Ovary (tissue), 9 donors: ENCODE measurements around the gene TEF. TPM values are rescaled to one million over a fixed set of nuclear protein-coding genes. Genes with fewer than 3 reads are reported as not detected.

ENCODE experiments used
- DNase-seq, 5 donors: peaks; one replicate each; pipeline ENCODE4 v3.0.0-alpha.2; 2019 to 2020
- H3K27ac ChIP-seq, 2 donors: fragments of 200-600 bp; one replicate each; pipeline versions ENCODE4 v1.5.1 to v1.8.0; 2019 to 2022
- H3K27me3 ChIP-seq: fragments of 200-600 bp; one replicate; pipeline ENCODE4 v1.8.0; 2022
- H3K36me3 ChIP-seq: fragments of 200-600 bp; sonication (generic); one replicate; pipeline ENCODE4 v1.5.1; 2019
- H3K4me1 ChIP-seq: one replicate; pipeline ENCODE4 v1.8.1; 2013; ENCODE audit warnings: mild to moderate bottlenecking, moderate library complexity; ENCODE audit not compliant: insufficient read depth
- H3K4me3 ChIP-seq: fragments of 200-600 bp; sonication (generic); one replicate; pipeline ENCODE4 v1.5.1; 2017
- H3K9me3 ChIP-seq, 2 donors: fragments of 200-600 bp in 1 of 2; sonication (generic) in 1 of 2; one replicate each; pipeline versions ENCODE4 v1.5.1 to v1.8.1; 2013 to 2019; ENCODE audit warnings: mild to moderate bottlenecking in 1 of 2, moderate library complexity in 1 of 2
- EP300 ChIP-seq: sonication (generic); formaldehyde crosslinking; IDR thresholded peaks from one replicate; pipeline ENCODE4 v1.6.1; 2017; ENCODE audit warnings: antibody characterized with exemption
- POLR2A ChIP-seq: fragments of 450-650 bp; IDR thresholded peaks from one replicate; pipeline ENCODE4 v1.6.1; 2017; ENCODE audit warnings: antibody characterized with exemption, mild to moderate bottlenecking, moderate library complexity
- WGBS, 3 donors: extraction: QIAGEN DNeasy Blood & Tissue Kit in 1 of 3; methylation state at CpG; one replicate each; pipeline versions ENCODE4 v1.1.5 to v1.1.7; 2013 to 2017; 5-methylcytosine and 5-hydroxymethylcytosine counted together
- intact Hi-C, 4 donors: fragments of 100-400 bp; cut with DNase I; formaldehyde crosslinking; loops; one replicate each; pipeline versions ENCODE4 v1.11.0 to v1.15.1; 2022 to 2023
- polyA plus RNA-seq, 2 donors: library from polyadenylated mRNA; stranded (reverse); fragments of 200-250 nt in 1 of 2; fragments of 350-450 nt in 1 of 2; fragmentation: Illumina TruSeq in 1 of 2; extraction: RNeasy Lipid Tissue Mini Kit (QIAGEN cat#74804) in 1 of 2; gene quantifications; one replicate each; pipeline ENCODE4 v1.2.3, GENCODE V29; 2013 to 2014
- total RNA-seq, 7 donors: library from RNA; depleted of rRNA in 2 of 7; stranded (reverse); fragments of >200 nt in 2 of 7; fragmentation: NEBNext Ultra II Directional in 3 of 7; extraction: Animal tissue kit (Norgen Biotek cat#: 25700) in 3 of 7; gene quantifications; one replicate each; pipeline versions ENCODE4 v1.1.0 to v1.2.4, GENCODE V29; 2016 to 2023
- TF ChIP-seq, protein P1 (sequence below), 3 donors: fragments of 450-650 bp in 2 of 3; fragments of 200-600 bp in 1 of 3; IDR thresholded peaks; one replicate each; pipeline versions ENCODE4 v1.5.1 to v1.8.0; 2016 to 2022; ENCODE audit warnings: antibody characterized with exemption in 3 of 3, mild to moderate bottlenecking in 1 of 3
- donor health status: DM: no; HTN: no; CAD: no; lungs with moderate emphysema.
- donor health status: DM: no; HTN: no; CAD: no.
- donor health status: Bipolar disorder and iron deficiency.
- donor health status: DM: yes; HTN: yes; CAD: no.
- donor health status: DM: no; HTN: no; CAD: no.
- donor health status: DM: yes; HTN: yes; CAD: no.

Gene TEF
- total and polyA plus RNA-seq, 9 donors: 10.8 to 64.6 (median 42.8) TPM

GRCh38 chr22:41369837-41370236 is 11.9 kb upstream of the TEF start:
- H3K36me3 ChIP-seq: no peaks in the 10 kb centered on the region
- H3K4me1 ChIP-seq: peaks cover 18% of the 10 kb centered on the region
- no peak for DNase-seq
- no peaks in the 10 kb centered on the region for H3K9me3 ChIP-seq
- no peaks in the 10 kb centered on the region for H3K27me3 ChIP-seq
- TF ChIP-seq POLR2A: no peak
- intact Hi-C loops: no loop called here
- H3K27ac ChIP-seq: no peak overlapping the region
- 20 to 36% (median 29%) methylated on average over 9 of the region's 9 CpGs for WGBS, 3 donors
- H3K4me3 ChIP-seq: no peak overlapping the region

DNA sequence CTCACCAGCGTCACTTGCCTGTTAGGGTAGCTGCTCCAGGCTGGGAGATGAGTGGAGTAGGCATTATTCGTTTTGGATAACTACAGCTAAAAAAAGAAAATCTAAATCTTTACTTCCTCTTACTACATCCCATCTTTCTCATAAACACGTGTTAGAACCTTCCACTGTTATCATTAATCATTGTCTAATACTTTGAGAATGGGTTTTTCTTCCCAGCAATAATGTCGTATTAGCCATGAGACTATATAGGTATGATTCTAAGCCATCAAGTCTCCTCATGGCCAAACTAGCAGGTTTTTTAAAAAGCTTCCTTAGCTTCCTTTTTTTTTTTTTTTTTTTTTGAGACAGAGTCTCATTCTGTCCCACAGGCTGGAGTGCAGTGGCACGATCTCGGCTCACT is 3.9 kb upstream of the TEF start:
- intact Hi-C loops: no loop called here
- peaks cover 4% of the 10 kb centered on the region for H3K4me1 ChIP-seq
- DNase-seq: no peak
- TF ChIP-seq, protein P1, sequence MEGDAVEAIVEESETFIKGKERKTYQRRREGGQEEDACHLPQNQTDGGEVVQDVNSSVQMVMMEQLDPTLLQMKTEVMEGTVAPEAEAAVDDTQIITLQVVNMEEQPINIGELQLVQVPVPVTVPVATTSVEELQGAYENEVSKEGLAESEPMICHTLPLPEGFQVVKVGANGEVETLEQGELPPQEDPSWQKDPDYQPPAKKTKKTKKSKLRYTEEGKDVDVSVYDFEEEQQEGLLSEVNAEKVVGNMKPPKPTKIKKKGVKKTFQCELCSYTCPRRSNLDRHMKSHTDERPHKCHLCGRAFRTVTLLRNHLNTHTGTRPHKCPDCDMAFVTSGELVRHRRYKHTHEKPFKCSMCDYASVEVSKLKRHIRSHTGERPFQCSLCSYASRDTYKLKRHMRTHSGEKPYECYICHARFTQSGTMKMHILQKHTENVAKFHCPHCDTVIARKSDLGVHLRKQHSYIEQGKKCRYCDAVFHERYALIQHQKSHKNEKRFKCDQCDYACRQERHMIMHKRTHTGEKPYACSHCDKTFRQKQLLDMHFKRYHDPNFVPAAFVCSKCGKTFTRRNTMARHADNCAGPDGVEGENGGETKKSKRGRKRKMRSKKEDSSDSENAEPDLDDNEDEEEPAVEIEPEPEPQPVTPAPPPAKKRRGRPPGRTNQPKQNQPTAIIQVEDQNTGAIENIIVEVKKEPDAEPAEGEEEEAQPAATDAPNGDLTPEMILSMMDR (IDR thresholded peaks at IDR 0.05): no peak
- TF ChIP-seq POLR2A: no peak
- TF ChIP-seq EP300: no peak
- no peaks in the 10 kb centered on the region for H3K36me3 ChIP-seq
- H3K9me3 ChIP-seq: no peaks in the 10 kb centered on the region
- H3K27me3 ChIP-seq: no peaks in the 10 kb centered on the region
- H3K4me3 ChIP-seq: no peak overlapping the region
- peak overlapping the region in 1 of 2 donors; percentile 33 for H3K27ac ChIP-seq
- WGBS, 3 donors: 62 to 64% (median 63%) methylated on average over 6 of the region's 6 CpGs

GRCh38 chr22:41380993-41381328 is 781 bp upstream of the TEF start:
- WGBS, 3 donors: 0 to 1% (median 1%) methylated on average over 19 to 22 of the region's 22 CpGs
- Histone ChIP-seq H3K27ac (peak overlapping the region; percentile 94 to 98), H3K27me3 (no peaks in the 10 kb centered on the region), H3K9me3 (no peaks in the 10 kb centered on the region), H3K36me3 (no peaks in the 10 kb centered on the region), H3K4me1 (peaks cover 11% of the 10 kb centered on the region), H3K4me3 (peak overlapping the region; percentile 94)
- intact Hi-C loops: no loop called here
- peak in 1 of 5 donors; percentile 91 for DNase-seq
- TF ChIP-seq POLR2A: peak; percentile 78
- TF ChIP-seq, protein P1 (IDR thresholded peaks at IDR 0.05): no peak
- peak; percentile 42 for TF ChIP-seq EP300

DNA sequence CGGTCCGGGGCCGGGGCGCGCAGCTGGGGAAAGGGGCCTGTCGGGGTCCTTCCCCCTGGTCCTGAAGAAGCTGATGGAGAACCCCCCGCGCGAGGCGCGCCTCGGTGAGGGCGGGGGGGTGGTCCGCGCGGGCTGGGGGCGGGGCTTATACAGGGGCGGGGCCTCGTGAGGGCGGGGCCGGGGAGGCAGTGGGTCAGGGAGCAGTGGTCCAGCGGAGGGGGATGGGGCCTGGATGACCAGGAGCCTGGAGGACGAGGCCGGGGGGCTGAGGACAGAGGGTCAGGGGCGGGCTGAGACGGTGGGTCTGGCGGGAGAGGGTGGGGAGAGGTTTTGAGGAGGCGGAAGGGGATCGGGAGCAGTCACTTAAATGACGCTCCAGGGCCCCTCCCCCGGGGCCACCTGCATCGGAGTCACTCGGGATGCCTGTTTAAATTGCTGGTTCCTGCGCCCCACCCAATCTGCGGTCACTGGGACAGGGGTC is 396 bp downstream of the TEF start:
- intact Hi-C loops: no loop called here
- WGBS, 3 donors: 0 to 1% (median 0%) methylated on average over 14 to 35 of the region's 35 CpGs
- TF ChIP-seq, protein P1 (IDR thresholded peaks at IDR 0.05): no peak
- TF ChIP-seq EP300 (no peak), POLR2A (no peak)
- H3K9me3 ChIP-seq: no peaks in the 10 kb centered on the region
- peak overlapping the region; percentile 94 to 98 for H3K27ac ChIP-seq
- no peaks in the 10 kb centered on the region for H3K27me3 ChIP-seq
- peaks cover 8% of the 10 kb centered on the region for H3K4me1 ChIP-seq
- DNase-seq: peak; percentile 84 to 90 (median 89)
- no peaks in the 10 kb centered on the region for H3K36me3 ChIP-seq
- H3K4me3 ChIP-seq: peak overlapping the region; percentile 94

DNA sequence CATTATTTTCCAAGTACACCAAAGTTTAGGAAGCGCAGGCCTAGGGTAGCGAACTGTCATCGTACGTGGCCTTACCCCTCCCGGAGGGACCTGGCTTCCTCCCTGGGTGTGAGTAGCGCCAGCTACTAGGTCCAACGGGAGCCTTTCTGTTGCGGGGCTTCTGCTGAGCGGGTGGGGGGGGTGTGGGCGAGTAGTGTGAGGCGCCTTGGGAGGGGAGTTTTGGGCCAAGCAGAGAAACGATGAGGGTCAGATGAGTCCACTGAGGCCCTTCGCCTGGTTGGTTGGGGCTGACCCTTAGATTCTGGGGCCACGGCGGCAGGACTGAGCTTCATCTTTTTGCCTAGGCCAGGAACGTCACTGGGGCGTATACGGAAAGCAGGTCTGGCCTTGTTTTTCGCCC is 868 bp downstream of the TEF start:
- peak overlapping the region; percentile 94 for H3K4me3 ChIP-seq
- peak overlapping the region; percentile 94 to 98 for H3K27ac ChIP-seq
- intact Hi-C loops: no loop called here
- peaks cover 8% of the 10 kb centered on the region for H3K4me1 ChIP-seq
- H3K9me3 ChIP-seq: no peaks in the 10 kb centered on the region
- no peaks in the 10 kb centered on the region for H3K27me3 ChIP-seq
- DNase-seq: peak in 3 of 5 donors; percentile 58 to 76 (median 71)
- no peaks in the 10 kb centered on the region for H3K36me3 ChIP-seq
- TF ChIP-seq POLR2A (no peak), EP300 (no peak)
- TF ChIP-seq, protein P1 (IDR thresholded peaks at IDR 0.05): no peak
- WGBS, 3 donors: 2 to 5% (median 4%) methylated on average over 18 to 19 of the region's 19 CpGs
